GM21390 (cell line): ENCODE measurements around the gene LZTS2.

Source experiments
- ATAC-seq: cut with Tn5 transposase; IDR thresholded peaks from one replicate; pipeline ENCODE4 v1.9.1; 2021; ENCODE audit not compliant: unreplicated experiment

Gene LZTS2

GRCh38 chr10:100978121-100978900 lies 21.3 kb upstream of the LZTS2 start:
- no peak for ATAC-seq

- no peak for ATAC-seq
These were observed 20.8 kb upstream of the LZTS2 start for GRCh38 chr10:100978901-100979195.

DNA sequence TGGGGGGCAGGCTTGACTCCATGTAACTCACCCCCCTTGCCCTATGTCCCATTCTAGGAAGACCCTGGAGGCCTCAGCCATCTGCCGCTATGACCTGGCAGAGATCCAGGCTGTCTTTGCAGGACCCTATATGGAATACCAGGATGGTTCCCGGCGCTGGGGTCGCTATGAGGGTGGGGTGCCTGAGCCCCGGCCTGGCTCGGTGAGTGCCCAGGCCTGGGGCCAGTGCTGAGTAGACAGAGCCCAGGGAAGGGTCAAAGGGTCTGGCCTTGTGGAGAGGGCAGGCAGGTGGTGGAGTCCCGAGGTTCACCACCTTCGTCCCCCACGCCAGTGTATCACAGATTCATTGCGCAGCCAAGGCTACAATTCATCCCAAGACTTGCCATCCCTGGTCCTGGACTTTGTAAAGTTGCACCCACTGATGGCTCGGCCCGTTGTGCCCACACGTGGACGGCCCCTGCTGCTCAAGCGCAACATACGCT lies 19.8 kb upstream of the LZTS2 start:
- no peak for ATAC-seq

GRCh38 chr10:100980311-100980710 lies 19.3 kb upstream of the LZTS2 start:
- ATAC-seq, result no peak

- ATAC-seq, result no peak
These were observed 18.9 kb upstream of the LZTS2 start for GRCh38 chr10:100980711-100981110.

DNA sequence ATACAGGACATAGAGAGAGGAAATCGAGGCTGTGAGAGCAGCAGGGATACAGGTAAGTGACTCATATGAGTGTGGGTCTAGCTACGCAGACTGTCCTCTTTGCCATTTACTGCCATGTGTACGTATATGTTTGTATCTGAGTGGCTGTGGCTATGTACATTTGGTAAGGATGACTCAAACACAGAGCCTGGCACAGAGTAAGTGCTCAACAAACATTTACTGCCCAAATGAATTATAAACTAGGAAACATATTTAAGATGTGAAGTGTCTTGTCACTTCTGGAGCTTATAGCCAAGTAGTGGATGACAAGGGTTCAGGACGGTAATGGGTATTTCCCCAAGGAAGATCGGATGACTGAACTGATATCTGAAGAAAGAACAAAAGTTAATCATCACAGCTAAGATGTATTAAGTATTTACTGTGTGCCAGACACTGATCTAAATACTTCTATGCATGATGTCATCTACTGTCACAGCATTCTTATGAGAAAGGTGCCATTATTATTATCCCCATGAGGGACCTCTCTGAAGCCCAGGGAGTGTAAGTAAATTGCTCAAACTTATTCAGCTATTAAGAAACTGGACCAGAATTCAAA lies 18.3 kb upstream of the LZTS2 start:
- ATAC-seq, result no peak

DNA sequence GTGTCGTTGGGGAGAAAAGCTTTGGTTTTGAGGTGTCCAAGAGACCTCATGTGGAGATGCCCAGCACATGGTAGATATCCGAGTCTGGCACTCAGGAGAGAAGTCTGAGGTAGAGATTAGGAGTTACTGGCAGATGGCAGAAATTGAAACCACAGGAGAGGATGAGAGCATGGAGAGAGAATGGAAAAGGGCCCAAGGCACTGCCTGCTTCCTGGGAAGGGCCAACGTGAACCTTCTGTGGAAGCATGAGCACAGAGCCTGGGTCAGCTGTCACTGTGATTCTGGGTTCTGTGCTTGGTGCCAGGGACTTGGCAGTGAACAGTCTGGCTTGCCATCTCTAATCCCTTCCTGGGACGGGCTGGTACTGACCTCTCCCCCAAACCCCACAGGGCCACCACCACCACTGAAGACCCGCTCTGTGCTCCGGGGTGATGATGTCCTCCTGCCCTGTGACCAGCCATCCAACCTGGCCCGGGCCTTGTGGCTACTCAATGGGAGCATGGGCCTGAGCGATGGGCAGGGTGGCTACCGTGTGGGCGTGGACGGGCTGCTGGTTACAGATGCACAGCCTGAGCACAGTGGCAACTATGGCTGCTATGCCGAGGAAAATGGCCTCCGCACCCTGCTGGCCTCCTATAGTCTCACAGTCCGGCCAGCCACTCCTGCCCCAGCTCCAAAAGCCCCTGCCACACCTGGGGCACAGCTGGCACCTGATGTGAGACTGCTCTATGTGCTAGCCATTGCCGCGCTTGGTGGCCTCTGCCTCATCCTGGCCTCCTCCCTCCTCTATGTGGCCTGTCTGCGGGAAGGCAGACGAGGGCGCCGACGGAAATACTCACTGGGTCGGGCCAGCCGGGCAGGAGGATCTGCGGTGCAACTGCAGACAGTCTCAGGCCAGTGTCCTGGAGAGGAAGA lies 16.4 kb upstream of the LZTS2 start:
- ATAC-seq, result no peak

DNA sequence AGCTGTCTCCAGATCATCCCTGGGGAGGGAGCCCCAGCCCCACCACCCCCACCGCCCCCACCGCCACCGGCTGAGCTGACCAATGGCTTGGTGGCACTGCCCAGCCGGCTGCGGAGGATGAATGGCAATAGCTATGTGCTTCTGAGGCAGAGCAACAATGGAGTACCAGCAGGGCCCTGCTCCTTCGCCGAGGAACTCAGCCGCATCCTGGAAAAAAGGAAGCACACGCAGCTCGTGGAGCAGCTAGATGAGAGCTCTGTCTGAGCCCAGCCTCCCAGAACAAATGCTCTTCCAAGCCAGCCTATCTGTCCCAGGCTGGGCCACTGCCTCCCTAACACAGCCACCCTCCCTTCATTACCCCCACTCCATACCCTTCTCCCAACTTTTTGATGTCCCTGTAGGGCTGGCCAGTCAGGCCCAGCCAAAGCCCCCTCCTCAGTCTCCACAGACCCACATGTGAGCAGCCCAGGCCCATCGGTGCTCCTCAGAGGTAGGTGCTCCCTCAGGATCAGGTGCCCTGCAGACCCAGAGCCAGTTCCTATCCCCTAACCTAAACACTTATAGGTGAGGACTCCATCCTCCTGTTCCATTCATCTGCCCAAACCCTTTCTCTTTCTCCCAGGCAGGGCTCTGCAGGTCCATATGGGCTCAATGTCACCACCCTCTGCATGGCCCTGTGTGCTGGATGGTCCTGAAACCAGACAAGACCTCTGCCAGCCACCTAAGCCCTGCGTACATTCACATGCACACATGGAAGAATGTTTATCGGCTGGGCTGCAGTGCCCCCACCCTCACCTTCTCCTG lies 15.5 kb upstream of the LZTS2 start:
- ATAC-seq, result no peak

DNA sequence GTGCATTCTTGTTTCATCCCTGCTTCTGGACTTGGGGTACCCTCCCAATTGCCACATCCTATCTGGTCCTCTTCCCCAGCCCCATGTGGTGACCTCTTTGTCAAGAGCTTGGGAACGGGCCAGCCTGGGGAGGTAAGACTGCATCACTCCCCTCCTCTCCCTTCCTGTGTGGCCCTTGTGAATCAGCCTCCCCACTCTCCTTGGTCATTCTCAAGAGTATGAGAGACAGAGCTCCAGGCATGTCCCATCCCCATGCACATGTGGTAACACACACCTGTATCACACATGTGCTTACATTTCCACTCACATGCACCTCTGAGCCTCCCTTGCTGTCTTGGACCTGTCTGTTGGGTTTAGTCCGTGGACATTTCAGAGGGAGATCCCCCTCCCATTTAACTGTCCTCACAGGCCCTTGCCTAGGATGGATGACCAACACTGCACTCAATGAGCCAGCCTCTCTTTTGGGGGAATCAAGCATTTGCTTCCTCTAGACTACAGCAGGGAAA lies 14.9 kb upstream of the LZTS2 start:
- ATAC-seq, result no peak

DNA sequence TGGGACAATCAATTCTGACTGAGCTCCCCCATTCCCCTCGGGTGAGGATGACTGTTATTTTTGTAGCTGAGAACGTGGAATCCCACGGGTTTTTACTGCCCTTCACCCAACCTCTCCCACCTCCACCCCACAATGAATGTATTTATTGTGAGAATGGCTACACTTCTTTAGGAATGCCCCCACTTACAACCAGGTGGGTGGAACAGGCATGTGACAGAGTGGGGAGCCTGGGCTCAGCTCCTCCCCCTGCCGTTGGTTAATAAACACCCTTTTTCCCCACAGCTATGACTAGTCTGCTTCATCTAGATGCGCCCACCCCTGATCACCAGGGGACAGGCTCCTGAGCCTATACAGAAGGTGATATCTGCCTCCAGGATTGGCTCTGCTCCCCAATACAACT lies 14.3 kb upstream of the LZTS2 start:
- ATAC-seq, result no peak

GRCh38 chr10:100986623-100986951 lies 13.0 kb upstream of the LZTS2 start:
- no peak for ATAC-seq

- ATAC-seq, result peak; percentile 88
These were observed 12.5 kb upstream of the LZTS2 start, which contains the start of the genes MRPL43 and TWNK for GRCh38 chr10:100986952-100987684. TSS of gene MRPL43 (minus strand) at chr10:100987497. CDS start at chr10:100987443, 54 bp downstream. TSS of gene TWNK (plus strand) at chr10:100987543. CDS start at chr10:100988211, 668 bp downstream.

DNA sequence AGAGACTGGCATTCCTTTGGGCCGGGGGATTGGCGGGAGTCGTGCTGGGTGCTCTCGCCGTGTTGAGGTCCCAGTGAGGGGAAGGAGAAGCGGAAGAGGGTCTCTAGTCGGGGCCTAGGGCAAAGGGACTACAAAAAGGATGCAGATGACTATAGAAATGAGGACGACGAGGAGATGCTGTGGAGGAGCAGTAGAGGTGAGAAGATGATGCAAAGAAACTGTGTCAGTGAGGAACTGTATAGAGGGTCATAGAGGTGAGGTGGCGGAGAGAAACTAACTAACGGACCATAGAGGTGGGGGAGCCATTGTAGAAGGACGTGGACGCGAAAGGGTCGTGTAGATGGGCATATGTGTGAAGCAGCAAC lies 11.9 kb upstream of the LZTS2 start:
- no peak for ATAC-seq

- no peak for ATAC-seq
These were observed 11.4 kb upstream of the LZTS2 start for GRCh38 chr10:100988166-100988565.

- no peak for ATAC-seq
These were observed 10.5 kb upstream of the LZTS2 start for GRCh38 chr10:100989088-100989487.

DNA sequence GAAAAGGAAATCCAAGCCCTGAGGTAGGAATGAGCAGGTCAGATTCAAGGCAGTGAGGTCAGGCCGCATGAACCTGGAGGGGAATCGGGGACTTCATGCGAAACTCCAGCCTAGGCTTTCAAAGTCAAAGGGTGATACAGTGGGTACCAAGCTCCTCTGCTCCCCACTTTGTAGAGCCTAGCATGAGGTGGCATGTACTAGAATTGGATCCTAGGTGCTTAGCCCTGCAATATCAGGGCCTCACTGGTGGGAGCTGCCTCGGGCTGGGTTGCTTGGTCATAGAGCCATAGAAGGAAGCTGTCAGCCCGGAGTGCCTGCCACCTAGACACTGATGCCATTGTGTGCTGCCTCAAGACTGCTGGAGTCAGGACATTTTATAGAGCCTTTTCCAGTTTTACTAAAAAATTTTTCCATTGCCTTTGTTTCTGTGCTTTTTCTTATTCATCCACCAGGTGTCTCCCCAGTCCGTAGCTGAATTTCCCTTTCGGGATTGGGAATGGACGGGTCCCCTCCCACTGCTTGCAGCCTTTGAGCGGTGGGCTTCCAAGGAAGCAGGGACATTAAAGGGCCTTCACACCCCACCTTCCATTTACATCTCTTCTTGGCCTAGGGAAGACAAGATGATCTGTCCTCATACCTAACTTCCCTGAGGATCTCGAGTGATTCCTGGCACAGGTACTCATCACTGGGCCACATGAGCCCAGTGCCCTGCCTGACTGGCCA lies 5.5 kb upstream of the LZTS2 start:
- no peak for ATAC-seq

GRCh38 chr10:100995181-100995580 lies 4.4 kb upstream of the LZTS2 start:
- no peak for ATAC-seq

- ATAC-seq, result peak; percentile 25
These were observed 2.8 kb upstream of the LZTS2 start for GRCh38 chr10:100996678-100997359.
